Measurements from ENCODE around the gene CEBPZ.
A peak's percentile ranks its signal among the peaks of the same experiment; 100 is the strongest.
"Not testable (repeated sequence)": the region's sequence is repeated elsewhere in the genome, so short reads cannot be mapped to it uniquely, and the experiment has no call there.

The CEBPZ gene

GRCh38 chr2:37223131-37223530, 8.3 kb downstream of the CEBPZ start:
- DNase-seq: no peak

GRCh38 chr2:37219046-37219445, 12.3 kb downstream of the CEBPZ start:
- no peak for DNase-seq

GRCh38 chr2:37215250-37215649, 16.1 kb downstream of the CEBPZ start:
- DNase-seq: no peak

- no peak for DNase-seq
Observed at GRCh38 chr2:37211939-37212338, 19.5 kb downstream of the CEBPZ start.

GRCh38 chr2:37211212-37211611, 20.2 kb downstream of the CEBPZ start:
- no peak for DNase-seq

- not testable (repeated sequence) for DNase-seq
Observed at GRCh38 chr2:37206760-37207159, 24.6 kb downstream of the CEBPZ start.

GRCh38 chr2:37205689-37206341, 25.6 kb downstream of the CEBPZ start:
- no peak for DNase-seq

- DNase-seq: not testable (repeated sequence)
Observed at GRCh38 chr2:37205071-37205661, 26.2 kb downstream of the CEBPZ start.

- no peak for DNase-seq
Observed at GRCh38 chr2:37203708-37204107, 27.7 kb downstream of the CEBPZ start.

- DNase-seq: no peak
Observed at GRCh38 chr2:37201766-37202165, 29.6 kb downstream of the CEBPZ start.

- DNase-seq: no peak
Observed at GRCh38 chr2:37201208-37201607, 30.2 kb downstream of the CEBPZ start.

GRCh38 chr2:37198681-37199065, 32.7 kb downstream of the CEBPZ start:
- DNase-seq: no peak

- peak; percentile 88 for DNase-seq
Observed at GRCh38 chr2:37196320-37197195, 34.8 kb downstream of the CEBPZ start, which contains the start of gene CEBPZOS. Gene CEBPZOS (plus strand): TSS chr2:37196496. CDS start chr2:37199705, 3,209 bp downstream.

GRCh38 chr2:37195862-37196319, 35.5 kb downstream of the CEBPZ start:
- DNase-seq: not testable (repeated sequence)

- no peak for DNase-seq
Observed at GRCh38 chr2:37192551-37192950, 38.8 kb downstream of the CEBPZ start.

GRCh38 chr2:37191747-37192146, 39.6 kb downstream of the CEBPZ start:
- no peak for DNase-seq

GRCh38 chr2:37191253-37191652, 40.1 kb downstream of the CEBPZ start:
- DNase-seq: no peak

GRCh38 chr2:37190290-37190689, 41.1 kb downstream of the CEBPZ start:
- DNase-seq: no peak

GRCh38 chr2:37189452-37190153, 41.8 kb downstream of the CEBPZ start:
- DNase-seq: no peak

- DNase-seq: no peak
Observed at GRCh38 chr2:37188570-37188969, 42.8 kb downstream of the CEBPZ start, which contains the start of gene SULT6B1. Gene SULT6B1 (minus strand): TSS chr2:37188670. CDS start chr2:37188640, 30 bp downstream.

- DNase-seq: no peak
Observed at GRCh38 chr2:37181726-37182684, 49.4 kb downstream of the CEBPZ start.

- DNase-seq: no peak
Observed at GRCh38 chr2:37180640-37181039, 50.8 kb downstream of the CEBPZ start.

Measured in left hindlimb (tissue), 1 donor.